Islet precursor cell (in vitro differentiated cells): ENCODE results near the gene PDCL2.
"Not testable (repeated sequence)": the region's sequence is repeated elsewhere in the genome, so short reads cannot be mapped to it uniquely, and the experiment has no call there.

Experiments
- DNase-seq: peaks from one replicate; pipeline ENCODE4 v3.0.0-alpha.2; 2018

The PDCL2 gene, protein sequence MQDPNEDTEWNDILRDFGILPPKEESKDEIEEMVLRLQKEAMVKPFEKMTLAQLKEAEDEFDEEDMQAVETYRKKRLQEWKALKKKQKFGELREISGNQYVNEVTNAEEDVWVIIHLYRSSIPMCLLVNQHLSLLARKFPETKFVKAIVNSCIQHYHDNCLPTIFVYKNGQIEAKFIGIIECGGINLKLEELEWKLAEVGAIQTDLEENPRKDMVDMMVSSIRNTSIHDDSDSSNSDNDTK

DNA sequence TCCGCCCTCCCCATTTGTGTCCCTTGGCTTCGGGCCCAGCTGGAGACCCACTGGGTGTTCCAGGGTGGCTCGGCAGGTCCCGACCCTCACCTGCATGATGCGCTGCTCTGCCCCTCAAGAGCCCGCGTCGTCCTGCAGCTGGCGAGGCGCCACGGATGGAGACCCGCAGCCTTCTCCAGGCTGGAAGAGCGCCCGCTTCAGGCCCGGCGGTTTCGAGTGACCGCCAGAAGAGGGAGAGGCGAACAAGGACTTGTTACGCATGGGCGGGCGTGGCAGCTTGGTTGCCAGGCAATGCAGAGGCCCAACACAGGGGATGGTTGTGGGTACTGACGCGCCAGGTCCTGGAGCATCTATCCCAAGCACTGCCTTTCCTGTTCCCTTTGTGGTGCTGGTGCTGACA lies at the start of gene PDCL2:
TSS of gene PDCL2 (minus strand) at position 232 of the 400 bp plus-strand sequence. CDS start at position 96, 136 bp downstream.
- no peak for DNase-seq

DNA sequence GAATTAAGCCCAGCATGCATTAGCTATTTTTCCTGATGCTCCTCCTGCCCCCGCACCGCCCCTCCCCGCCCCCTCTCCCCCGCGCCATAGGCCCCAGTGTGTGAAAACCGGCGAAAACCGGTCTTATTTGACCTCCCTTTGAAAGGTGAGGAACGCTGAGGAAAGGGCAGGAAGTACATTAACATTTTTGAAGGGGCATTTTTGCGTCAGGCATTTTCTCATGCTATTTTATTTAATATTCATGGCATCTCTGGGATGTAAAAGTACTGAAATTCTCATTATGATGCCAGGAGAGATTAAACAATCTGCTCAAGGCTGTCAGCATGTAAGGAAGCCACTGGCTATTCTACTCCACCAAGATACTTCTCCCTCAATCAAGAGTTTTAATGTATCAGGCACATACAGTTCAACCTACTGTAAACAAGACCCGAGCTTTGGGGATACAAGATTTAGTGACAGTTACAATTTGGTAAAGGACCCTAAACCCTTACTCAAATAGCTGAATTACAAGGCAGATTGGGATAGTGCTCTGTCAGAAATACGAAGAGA lies 45.3 kb upstream of the PDCL2 start:
- DNase-seq: peak; percentile 52

DNA sequence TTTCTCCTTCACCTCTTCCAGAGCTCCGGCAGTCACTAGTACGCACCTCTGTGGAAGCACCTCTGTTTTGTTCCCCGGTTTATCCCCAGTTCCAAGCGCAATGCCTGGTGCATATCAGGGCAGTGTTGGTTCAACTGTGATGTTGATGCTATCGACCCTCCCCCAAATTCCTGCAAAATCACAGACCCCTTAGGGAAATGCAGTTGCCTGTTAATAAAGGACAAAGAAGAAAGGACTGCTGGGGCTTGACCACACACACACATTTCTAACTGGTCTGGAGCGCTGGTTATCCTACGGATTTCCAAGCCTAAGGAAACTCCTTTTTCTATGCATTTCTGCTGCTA lies 44.6 kb upstream of the PDCL2 start:
- no peak for DNase-seq

DNA sequence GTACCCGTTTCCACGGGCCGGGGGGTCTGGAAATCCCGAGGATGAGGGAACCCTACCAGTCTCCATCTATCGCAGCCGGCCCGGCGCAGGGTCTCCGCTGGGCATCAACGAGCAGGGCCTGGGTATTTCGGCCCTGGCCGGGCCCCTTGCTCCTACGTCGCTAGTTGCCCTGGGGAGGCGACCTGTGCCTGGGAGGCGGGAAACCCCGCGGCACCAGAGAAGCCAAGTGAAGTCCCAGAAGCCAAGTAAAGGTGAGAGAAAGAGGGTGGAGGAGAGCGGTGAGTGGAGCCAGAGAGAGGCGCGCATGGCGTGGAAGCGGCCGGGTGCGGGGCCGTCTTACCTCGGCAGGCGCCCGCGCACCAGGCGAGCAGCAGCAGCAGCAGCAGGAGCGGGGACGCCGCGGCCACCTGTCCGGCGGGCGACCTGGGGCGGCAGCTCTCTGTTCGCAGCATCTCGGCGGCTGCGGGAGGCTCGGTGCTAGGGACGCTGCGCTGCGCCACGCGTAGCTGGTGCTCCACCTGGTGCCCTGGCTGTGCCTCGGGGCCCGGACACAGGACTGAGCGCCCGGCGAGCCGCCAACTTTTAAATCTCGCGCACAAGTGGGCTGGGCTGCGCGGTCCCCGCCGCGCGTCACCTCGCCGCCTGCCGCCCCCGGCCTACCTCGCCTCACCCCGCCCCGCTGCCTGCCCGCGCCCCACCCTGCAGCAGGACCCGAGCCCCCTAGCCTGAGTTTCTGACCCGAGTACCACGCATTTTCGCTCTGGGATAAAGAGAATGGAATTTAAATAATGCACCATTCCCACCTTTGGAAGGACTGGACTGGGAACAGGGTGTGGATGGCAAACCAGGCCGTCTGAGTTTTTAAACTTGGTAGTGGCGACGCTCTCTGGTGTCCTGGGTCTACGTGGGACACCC lies 44.0 kb upstream of the PDCL2 start, which contains the start of gene NMU:
TSS of gene NMU (minus strand) at position 558 of the 915 bp plus-strand sequence. CDS start at position 452, 106 bp downstream.
- DNase-seq: peak; percentile 68

DNA sequence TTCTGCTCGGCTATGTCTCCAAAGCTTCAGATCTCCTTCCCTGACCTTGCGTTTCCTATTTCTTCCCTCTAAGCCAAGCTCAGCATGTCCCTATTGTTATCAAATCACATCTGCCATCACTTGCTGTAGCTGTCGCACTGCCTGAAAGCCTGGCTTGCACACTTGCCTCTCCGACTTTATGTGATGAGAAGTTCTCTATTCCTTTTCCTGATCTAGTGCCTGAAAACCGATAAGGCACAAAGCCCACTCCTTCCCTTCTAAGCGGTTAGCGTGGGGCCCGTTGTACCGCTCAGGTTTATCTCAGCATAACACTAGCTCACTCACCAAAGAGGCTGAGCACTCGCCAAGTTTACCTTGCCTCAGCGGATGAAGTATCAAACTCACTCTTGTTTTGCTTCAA lies 43.2 kb upstream of the PDCL2 start:
- no peak for DNase-seq

DNA sequence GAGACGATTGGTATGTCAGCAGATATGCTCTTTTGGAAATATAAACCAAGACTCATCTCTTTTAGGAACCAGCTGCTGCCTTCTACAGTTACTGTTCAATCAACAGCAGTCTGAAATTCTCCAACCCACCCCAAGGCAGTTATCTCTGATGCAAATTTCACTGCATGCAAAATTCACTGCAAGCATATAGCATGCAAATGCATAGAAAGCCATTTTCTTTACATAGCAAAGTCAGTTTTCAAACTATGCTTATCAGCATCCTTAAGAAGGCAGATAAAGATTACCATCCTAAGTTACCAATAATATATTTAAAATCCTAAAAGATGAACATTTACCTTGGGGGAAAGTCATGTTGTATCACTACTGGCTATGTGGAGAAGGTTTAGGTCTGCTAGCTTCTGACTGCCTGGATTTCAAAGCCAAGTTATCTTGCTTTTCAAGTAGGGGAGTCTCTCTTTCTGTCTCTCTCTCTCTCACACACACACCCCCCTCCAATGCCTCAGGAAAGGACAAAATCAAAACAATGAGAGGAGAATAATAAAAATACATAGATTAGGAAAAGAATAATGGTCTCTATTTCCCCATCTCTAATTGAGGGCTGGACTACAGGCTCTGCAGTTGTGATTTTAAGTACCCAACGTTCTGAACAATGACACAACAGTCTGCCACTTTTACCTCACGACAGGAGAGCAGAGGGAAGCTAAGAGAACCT lies 42.5 kb upstream of the PDCL2 start:
- DNase-seq: no peak

DNA sequence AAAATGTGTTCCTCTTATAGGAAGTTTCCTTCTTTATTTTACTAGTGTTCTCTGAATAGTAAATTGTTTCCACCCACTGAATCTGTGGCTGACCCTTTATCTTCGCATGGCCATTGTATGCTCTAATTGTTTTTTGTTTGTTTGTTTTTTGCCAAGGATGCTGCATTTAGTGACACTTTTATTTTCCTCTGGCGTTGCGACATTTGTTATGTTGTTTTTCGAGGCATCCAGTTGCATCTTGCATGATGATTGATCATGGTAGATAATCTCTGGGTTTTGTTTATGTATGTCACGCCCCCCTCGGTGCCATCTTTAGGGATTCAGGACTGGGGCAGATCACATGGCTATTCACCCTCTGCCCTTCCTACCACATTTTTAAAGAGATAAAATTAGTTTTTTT lies 41.9 kb upstream of the PDCL2 start:
- DNase-seq: no peak

DNA sequence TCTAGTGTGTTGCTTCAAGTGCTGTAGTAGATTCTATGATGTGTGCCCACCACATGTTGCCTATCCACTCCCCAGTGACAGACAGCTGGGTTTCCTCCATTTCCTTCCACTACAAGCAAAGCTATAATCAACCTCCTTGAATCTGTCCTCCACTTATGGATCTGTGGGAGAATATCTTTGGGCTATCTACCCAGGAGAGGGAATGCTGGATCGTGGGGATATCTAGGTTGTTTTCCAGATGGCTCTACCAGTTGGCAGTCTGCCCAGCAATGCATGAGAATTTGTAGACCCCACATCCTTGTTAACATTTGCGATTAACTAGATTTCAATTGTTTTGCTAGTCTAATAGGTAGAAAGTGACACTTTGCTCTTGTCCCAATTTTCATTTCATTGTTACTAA lies 33.8 kb upstream of the PDCL2 start:
- DNase-seq: no peak

DNA sequence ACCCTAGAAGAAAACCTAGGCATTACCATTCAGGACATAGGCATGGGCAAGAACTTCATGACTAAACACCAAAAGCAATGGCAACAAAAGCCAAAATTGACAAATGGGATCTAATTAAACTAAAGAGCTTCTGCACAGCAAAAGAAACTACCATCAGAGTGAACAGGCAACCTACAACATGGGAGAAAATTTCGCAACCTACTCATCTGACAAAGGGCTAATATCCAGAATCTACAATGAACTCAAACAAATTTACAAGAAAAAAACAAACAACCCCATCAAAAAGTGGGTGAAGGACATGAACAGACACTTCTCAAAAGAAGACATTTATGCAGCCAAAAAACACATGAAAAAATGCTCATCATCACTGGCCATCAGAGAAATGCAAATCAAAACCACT lies 32.0 kb upstream of the PDCL2 start:
- not testable (repeated sequence) for DNase-seq

DNA sequence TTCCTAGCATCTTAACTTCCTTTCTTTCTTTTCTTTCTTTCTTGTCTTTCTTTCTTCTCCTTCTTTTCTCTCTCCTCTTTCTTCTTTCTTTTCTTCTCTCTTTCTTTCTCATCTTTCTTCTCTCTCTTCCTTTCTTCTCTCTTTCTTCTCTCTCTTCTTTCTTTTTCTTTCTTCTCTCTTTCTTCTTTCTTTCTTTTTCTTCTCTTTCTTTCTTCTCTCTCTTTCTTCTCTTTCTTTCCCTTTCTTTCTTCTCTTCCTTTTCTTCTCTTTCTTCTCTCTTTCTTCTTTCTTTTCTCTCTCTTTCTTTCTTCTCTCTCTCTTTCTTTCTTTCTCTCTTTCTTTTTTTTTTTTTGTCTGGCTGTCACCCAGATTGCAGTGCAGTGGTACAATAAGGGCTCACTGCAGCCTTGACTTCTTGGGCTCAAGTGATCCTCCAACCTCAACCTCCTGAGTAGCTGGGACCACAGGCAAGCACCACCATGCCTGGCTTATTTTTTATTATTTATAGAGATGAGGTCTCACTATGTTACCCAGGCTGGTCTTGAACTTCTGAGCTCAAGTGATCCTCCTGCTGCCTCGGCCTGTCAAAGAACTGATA lies 26.6 kb upstream of the PDCL2 start:
- DNase-seq: no peak

DNA sequence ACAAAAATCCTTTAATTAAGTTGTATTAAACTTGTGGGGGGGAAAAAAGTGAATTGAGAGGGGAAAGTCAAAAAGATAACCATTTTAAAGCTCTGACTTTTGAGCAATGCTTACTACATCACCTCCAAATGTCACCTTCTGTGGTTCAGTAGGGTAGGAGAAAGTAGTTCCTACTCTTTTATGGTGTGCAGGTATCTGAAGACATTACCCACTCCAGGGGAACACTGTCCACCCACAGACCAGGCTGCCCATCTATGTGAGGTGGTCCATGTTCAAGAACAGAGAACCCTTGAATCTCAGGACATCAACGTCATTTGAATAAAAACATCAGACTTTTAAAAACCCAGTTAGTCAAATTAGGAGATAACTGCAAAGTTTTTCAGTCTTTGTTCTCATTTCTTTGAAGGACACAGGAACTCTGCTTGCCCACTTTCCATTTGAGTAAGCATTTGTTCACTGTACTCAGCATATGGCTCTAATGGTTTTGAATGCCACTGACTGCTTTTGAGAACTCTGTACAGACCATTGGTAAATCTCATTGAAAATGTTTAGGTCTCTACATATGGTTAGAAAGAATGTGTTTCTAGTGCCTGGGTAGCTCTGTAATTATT lies 25.6 kb upstream of the PDCL2 start:
- no peak for DNase-seq

DNA sequence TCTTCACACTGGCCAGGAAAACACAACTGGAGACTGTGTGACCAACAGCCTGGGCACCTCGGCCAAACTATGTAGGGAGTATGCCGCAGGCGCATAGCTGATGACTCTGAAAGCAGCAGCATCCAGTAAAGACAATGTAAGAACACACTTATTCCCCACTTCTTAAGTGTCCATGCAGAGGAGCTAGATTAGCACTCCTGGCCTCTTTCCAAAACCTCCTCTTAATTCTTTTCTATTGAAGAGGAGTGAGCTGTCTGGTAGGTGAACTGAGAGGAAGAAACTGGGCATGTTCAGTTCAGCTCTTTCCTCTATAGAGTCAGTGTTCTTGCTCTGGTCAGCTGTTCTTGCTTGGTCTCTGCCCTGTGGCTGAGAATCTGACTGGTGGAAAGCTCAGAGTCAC lies 23.0 kb upstream of the PDCL2 start:
- no peak for DNase-seq

DNA sequence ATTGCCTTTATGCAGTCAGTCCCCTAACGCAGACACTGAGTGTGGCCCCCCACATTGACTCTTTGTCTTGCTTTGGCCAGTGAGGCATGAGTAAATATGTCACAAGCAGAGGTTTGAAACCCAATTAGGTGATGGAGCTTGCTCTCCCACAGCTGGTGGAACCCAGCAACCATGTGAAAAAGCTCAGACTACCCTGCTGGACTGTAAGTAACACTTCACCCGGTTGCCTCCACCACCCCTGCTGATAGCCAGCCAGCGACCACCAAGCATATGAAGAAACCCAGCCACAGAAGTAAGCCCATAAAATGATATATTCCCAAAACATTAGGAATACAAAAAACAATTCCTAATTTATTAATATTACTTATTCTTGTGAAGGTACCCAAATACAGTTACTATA lies 21.6 kb upstream of the PDCL2 start:
- DNase-seq: no peak

DNA sequence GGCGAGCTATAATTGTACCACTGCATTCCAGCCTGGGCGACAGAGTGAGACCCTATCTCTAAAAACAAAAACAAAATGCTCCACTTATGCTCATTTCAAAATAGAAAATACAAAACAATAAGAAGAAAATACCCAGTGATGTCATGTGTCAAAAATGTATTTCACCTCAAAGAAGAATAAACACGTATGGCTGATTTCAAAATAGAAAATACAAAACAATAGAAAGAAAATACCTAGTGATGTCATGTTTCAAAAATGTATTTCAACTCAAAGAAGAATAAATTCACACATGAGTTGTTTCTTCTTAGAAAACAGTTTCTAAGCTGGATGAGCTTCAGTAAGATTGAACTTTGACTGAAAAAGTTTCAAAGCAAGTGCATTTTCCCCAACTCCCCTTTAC lies 20.3 kb upstream of the PDCL2 start:
- no peak for DNase-seq

DNA sequence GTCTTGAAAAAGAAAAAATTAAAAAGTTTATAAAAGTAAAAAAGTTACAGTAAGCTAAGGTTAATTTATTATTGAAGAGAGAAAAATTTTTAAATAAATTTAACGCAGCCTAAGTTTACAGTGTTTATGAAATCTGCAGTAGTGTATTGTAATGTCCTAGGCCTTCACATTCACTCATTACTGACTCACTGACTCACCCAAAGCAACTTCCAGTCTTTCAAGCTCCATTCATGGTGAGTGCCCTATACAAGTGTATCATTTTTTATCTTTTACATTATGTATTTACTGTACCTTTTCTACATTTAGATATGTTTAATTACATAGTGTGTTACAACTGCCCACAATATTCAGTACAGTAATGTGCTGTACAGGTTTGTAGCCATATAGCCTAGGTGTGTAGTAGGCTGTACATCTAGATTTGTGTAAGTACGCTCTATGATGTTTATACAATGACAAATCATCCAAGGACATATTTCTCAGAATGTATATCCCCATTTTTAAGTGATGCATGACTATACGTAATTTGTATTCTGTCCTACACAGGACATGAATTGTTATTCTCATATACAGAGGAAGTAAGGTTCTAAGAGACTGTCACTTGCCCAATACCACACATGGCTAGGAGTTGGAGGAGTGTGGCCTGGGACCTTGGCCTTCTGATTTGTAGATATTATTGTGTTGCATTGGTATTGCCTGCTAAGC lies 19.5 kb upstream of the PDCL2 start:
- no peak for DNase-seq

DNA sequence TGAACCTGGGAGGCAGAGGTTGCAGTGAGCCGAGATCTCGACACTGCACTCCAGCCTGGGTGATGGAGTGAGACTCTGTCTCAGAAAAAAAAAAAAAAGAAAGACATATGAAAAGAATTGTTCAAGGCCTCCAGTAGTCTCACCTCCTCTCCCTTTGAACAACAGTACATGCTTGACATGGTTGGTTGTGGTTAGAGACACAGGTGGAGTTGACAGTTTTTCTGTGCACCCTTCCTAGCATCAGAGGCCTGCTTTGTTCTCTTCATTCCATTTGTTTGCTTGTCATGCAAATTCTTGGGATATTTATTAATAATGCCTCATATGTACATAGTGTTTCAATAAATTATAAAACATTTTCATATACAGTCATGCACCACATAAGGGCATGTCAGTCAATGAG lies 18.3 kb upstream of the PDCL2 start:
- no peak for DNase-seq

DNA sequence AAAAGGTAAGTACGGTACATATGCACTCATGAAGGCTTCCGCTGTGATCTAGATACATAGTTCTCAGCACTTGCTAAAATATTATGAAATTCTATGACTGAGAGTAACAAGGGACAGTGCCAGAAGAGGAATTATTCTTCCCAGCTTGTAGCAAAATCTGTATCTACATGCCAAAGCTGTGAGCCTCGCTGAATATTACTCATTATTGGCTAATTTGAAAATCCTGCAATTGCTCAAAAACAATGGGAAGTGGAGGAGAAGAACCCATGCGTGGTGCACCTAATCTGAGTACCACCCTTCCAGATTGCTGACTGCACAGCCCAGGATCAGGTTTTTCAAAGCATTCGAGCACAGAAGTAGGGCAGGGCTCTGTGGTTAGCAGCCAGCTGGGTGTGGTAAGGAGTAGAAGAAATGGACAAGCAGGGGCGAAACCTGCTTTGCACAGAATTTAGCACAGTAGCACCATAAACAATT lies 17.4 kb upstream of the PDCL2 start:
- no peak for DNase-seq

DNA sequence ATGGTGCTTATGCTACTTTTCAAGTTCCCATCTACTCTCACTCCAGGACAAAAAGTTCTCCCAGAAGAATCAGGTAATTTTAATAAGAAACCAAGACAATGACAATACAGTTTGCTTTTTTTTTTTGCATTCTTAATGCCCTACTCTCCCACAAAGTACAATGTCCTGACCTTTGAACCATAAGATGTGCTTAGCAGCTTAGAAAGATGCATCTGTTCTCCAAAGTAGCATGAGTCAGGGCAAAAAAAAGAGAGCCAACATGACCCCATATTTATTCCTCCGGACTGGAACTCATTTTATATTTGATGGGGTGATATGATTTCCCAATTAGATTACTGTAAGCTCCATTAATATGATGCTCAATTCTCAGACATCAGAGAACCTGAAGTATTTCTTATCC lies 16.5 kb upstream of the PDCL2 start:
- DNase-seq: no peak

DNA sequence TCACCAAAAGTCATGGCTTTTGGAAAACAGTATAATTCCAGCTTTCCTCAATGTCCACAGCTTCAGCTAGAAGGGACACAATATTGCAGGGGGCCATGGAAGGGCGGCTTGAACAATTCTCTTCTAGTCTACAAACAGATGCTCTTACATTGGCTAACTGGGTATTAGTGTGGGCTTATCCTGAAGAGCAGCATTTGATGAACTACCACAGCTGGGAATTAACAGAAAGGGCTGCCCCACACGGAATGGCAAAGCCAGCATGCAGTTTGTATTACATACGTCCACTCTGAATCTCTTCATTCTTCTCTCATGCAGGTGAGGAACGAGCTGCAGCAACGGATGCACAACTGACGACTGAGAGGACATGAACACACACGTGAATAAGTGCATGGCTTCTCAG lies 13.0 kb upstream of the PDCL2 start:
- DNase-seq: no peak

DNA sequence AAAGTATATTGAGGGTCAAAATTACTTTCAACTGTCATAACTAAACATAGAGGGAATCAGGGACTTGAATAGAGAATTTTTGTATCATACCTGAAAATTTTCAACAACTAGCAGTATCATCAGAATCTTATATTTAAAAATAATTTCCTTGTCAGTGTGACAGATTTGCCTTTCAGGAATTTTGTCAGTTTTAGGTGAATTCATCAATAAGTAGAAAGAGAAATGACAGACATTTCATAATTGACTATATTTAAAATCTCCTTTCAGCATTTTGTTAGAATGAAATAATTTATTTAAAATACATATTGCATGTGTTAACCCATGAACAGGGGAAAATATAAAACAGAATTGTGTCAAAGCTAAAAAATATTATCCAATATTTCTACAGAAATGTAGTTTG lies 8.6 kb upstream of the PDCL2 start:
- no peak for DNase-seq

DNA sequence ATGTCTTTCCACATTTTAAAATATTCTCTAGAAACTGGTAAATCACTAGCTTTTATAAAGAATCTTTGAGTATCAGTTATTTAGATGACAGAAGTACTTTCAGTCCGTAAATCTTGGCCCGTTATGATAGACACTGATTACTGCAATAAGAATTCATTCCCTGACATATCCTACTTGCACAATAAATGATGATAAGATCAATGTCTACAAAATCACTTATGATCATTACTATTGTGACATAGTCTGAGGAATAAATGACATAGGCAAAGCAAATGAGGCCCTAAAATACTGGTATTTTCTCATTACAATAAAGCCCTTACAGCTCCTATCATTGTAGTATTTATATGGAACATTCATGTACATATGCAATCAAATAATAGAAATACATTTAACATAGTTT lies 6.6 kb upstream of the PDCL2 start:
- DNase-seq: no peak

DNA sequence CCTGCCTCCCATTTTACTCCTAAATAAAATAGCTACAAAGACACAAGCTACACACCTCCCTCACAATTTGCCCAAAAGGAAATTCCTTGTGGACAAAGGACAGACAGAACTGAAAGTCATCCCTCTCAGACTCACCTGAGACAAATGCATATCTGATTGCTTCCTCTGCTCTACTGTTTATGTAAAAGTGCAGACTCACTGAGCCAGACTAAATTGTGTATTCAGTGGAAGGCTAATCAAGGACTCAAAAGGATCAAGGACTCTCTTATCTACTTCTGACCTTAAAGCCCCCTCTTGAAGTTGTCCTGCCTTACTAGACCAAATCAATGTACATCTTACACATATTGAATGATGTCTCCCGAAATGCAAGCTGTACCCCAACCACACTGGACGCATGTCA lies 3.9 kb downstream of the PDCL2 start:
- DNase-seq: no peak
